Measurements from ENCODE around the gene GARIN5A.

Gene GARIN5A

GRCh38 chr19:50476224-50476906 lies at the start of gene GARIN5A, which contains the start of gene EMC10:
Gene GARIN5A, minus strand, starts transcription at chr19:50476848. Its CDS starts 460 bp downstream, at chr19:50476388.
Gene EMC10, plus strand, starts transcription at chr19:50476507. Its CDS starts 38 bp downstream, at chr19:50476545.
- DNase-seq = peak; percentile 94

- no peak for DNase-seq
These were observed 46.2 kb upstream of the GARIN5A start for GRCh38 chr19:50522881-50523280.

GRCh38 chr19:50520822-50521465 lies 44.3 kb upstream of the GARIN5A start:
- DNase-seq = no peak

GRCh38 chr19:50519006-50519575 lies 42.4 kb upstream of the GARIN5A start:
- DNase-seq = no peak

- DNase-seq = no peak
These were observed 41.7 kb upstream of the GARIN5A start for GRCh38 chr19:50518091-50519005.

GRCh38 chr19:50517704-50518075 lies 41.0 kb upstream of the GARIN5A start:
- no peak for DNase-seq

GRCh38 chr19:50516964-50517703 lies 40.5 kb upstream of the GARIN5A start:
- DNase-seq = no peak

- DNase-seq = no peak
These were observed 39.8 kb upstream of the GARIN5A start for GRCh38 chr19:50516456-50516855.

GRCh38 chr19:50515168-50515561 lies 38.5 kb upstream of the GARIN5A start:
- no peak for DNase-seq

- DNase-seq = no peak
These were observed 37.9 kb upstream of the GARIN5A start for GRCh38 chr19:50514346-50515167.

GRCh38 chr19:50513746-50514345 lies 37.2 kb upstream of the GARIN5A start, which contains the start of gene ASPDH:
Gene ASPDH, minus strand, starts transcription at chr19:50513913. Its CDS starts 90 bp downstream, at chr19:50513823.
- no peak for DNase-seq

- DNase-seq = no peak
These were observed 36.5 kb upstream of the GARIN5A start for GRCh38 chr19:50512999-50513745.

GRCh38 chr19:50512112-50512998 lies 35.7 kb upstream of the GARIN5A start:
- DNase-seq = no peak

- peak; percentile 92 for DNase-seq
These were observed 34.6 kb upstream of the GARIN5A start, which contains the start of gene JOSD2 for GRCh38 chr19:50511069-50511822. Gene JOSD2, minus strand, starts transcription at chr19:50511191. Its CDS starts 760 bp downstream, at chr19:50510431.

GRCh38 chr19:50510700-50511068 lies 34.0 kb upstream of the GARIN5A start:
- DNase-seq = peak; percentile 45

GRCh38 chr19:50510121-50510670 lies 33.5 kb upstream of the GARIN5A start:
- no peak for DNase-seq

- DNase-seq = no peak
These were observed 32.7 kb upstream of the GARIN5A start for GRCh38 chr19:50509366-50509765.

GRCh38 chr19:50508843-50509190 lies 32.2 kb upstream of the GARIN5A start:
- no peak for DNase-seq
